Breast epithelium (tissue), 4 donors: ENCODE measurements around the gene CDK11B. TPM values are rescaled to one million over a fixed set of nuclear protein-coding genes. Genes with fewer than 3 reads are reported as not detected.

Source experiments
- DNase-seq, 2 donors: peaks; one replicate each; pipeline ENCODE4 v3.0.0-alpha.2; 2019; ENCODE audit warnings: low spot score in 2 of 2
- H3K27ac ChIP-seq, 2 donors: fragments of 200-600 bp; sonication (generic) in 1 of 2; one replicate each; pipeline ENCODE4 v1.5.1; 2016 to 2019; ENCODE audit warnings: mild to moderate bottlenecking in 1 of 2
- H3K27me3 ChIP-seq, 2 donors: fragments of 200-600 bp; sonication (generic) in 1 of 2; one replicate each; pipeline versions ENCODE4 v1.5.1 to v1.6.0; 2017 to 2019; ENCODE audit warnings: control low read depth in 1 of 2, mild to moderate bottlenecking in 1 of 2
- H3K36me3 ChIP-seq: fragments of 200-600 bp; one replicate; pipeline ENCODE4 v1.5.1; 2019
- H3K4me1 ChIP-seq, 2 donors: fragments of 200-600 bp; sonication (generic); one replicate each; pipeline ENCODE4 v1.5.1; 2016 to 2019; ENCODE audit warnings: control low read depth in 1 of 2
- H3K4me3 ChIP-seq, 3 donors: fragments of 200-600 bp; sonication (generic); 1 replicate in 2 of 3; 2 replicates in 1 of 3; pipeline ENCODE4 v1.5.1; 2016 to 2019; ENCODE audit warnings: mild to moderate bottlenecking in 3 of 3, moderate library complexity in 2 of 3
- H3K9me3 ChIP-seq, 2 donors: fragments of 200-600 bp; sonication (generic) in 1 of 2; one replicate each; pipeline ENCODE4 v1.5.1; 2016 to 2019; ENCODE audit warnings: control low read depth in 1 of 2
- POLR2A ChIP-seq: fragments of 450-650 bp; IDR thresholded peaks from one replicate; pipeline ENCODE4 v1.6.1; 2016; ENCODE audit warnings: antibody characterized with exemption, mild to moderate bottlenecking, moderate library complexity
- POLR2AphosphoS5 ChIP-seq, 3 donors: sonication (generic); formaldehyde crosslinking; IDR thresholded peaks; one replicate each; pipeline ENCODE4 v1.6.1; 2017; ENCODE audit warnings: antibody characterized with exemption in 3 of 3
- intact Hi-C: fragments of 100-400 bp; cut with DNase I; formaldehyde crosslinking; loops from one replicate; pipeline ENCODE4 v1.15.1; 2023; ENCODE audit warnings: low total_unique reads
- total RNA-seq, 3 donors: library from RNA; depleted of rRNA; stranded (reverse); fragments of >200 nt; gene quantifications; one replicate each; pipeline ENCODE4 v1.1.0, GENCODE V29; 2016
- TF ChIP-seq, protein P1 (sequence below), 3 donors: fragments of 450-650 bp; IDR thresholded peaks; one replicate each; pipeline ENCODE4 v1.5.1; 2016 to 2017; ENCODE audit warnings: antibody characterized with exemption in 3 of 3, mild to moderate bottlenecking in 3 of 3, moderate library complexity in 3 of 3

CDK11B gene
- total RNA-seq, 3 donors from 2014 or later, result 17.4 to 30.3 (median 26.2) TPM

- intact Hi-C loops, result loop anchor here (5.0 kb wide), 1 partner anchor 1784 kb away; no protein-coding TSS in a partner anchor
- H3K4me1 ChIP-seq, result peaks cover 0 to 5% of the 10 kb centered on the region in 2 donors
- H3K4me3 ChIP-seq, result no peak overlapping the region
- no peaks in the 10 kb centered on the region for H3K36me3 ChIP-seq
- no peak for DNase-seq
- H3K27ac ChIP-seq, result no peak overlapping the region
- no peaks in the 10 kb centered on the region for H3K9me3 ChIP-seq
- TF ChIP-seq POLR2A, result no peak
- TF ChIP-seq, protein P1, sequence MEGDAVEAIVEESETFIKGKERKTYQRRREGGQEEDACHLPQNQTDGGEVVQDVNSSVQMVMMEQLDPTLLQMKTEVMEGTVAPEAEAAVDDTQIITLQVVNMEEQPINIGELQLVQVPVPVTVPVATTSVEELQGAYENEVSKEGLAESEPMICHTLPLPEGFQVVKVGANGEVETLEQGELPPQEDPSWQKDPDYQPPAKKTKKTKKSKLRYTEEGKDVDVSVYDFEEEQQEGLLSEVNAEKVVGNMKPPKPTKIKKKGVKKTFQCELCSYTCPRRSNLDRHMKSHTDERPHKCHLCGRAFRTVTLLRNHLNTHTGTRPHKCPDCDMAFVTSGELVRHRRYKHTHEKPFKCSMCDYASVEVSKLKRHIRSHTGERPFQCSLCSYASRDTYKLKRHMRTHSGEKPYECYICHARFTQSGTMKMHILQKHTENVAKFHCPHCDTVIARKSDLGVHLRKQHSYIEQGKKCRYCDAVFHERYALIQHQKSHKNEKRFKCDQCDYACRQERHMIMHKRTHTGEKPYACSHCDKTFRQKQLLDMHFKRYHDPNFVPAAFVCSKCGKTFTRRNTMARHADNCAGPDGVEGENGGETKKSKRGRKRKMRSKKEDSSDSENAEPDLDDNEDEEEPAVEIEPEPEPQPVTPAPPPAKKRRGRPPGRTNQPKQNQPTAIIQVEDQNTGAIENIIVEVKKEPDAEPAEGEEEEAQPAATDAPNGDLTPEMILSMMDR (IDR thresholded peaks at IDR 0.05), result no peak
- TF ChIP-seq POLR2AphosphoS5 (IDR thresholded peaks at IDR 0.05), result no peak
- H3K27me3 ChIP-seq, result peaks cover 7 to 20% of the 10 kb centered on the region in 2 donors
Observed at GRCh38 chr1:1627829-1628753, 30.7 kb downstream of the CDK11B start.

- Histone ChIP-seq H3K4me1 (peaks cover 0 to 5% of the 10 kb centered on the region in 2 donors), H3K27ac (no peak overlapping the region), H3K27me3 (peaks cover 7 to 20% of the 10 kb centered on the region in 2 donors), H3K9me3 (no peaks in the 10 kb centered on the region), H3K36me3 (no peaks in the 10 kb centered on the region), H3K4me3 (no peak overlapping the region)
- TF ChIP-seq, protein P1 (IDR thresholded peaks at IDR 0.05), result no peak
- TF ChIP-seq POLR2A (no peak), POLR2AphosphoS5 (IDR thresholded peaks at IDR 0.05) (no peak)
- intact Hi-C loops, result loop anchor here (5.0 kb wide), 1 partner anchor 1785 kb away; no protein-coding TSS in a partner anchor
- DNase-seq, result no peak
Observed at GRCh38 chr1:1627261-1627828, 31.5 kb downstream of the CDK11B start.

- H3K27ac ChIP-seq, result no peak overlapping the region
- no peak for DNase-seq
- no peak overlapping the region for H3K4me3 ChIP-seq
- H3K9me3 ChIP-seq, result no peaks in the 10 kb centered on the region
- intact Hi-C loops, result loop anchor here (5.0 kb wide), 1 partner anchor 1786 kb away; no protein-coding TSS in a partner anchor
- no peaks in the 10 kb centered on the region for H3K4me1 ChIP-seq
- H3K27me3 ChIP-seq, result peaks cover 4 to 12% of the 10 kb centered on the region in 2 donors
- TF ChIP-seq, protein P1 (IDR thresholded peaks at IDR 0.05), result no peak
- no peak for TF ChIP-seq POLR2A
- TF ChIP-seq POLR2AphosphoS5 (IDR thresholded peaks at IDR 0.05), result no peak
- H3K36me3 ChIP-seq, result no peaks in the 10 kb centered on the region
Observed at GRCh38 chr1:1626207-1627141, 32.3 kb downstream of the CDK11B start.

GRCh38 chr1:1625824-1626206 lies 33.0 kb downstream of the CDK11B start:
- H3K27ac ChIP-seq, result no peak overlapping the region
- intact Hi-C loops, result loop anchor here (5.0 kb wide), 1 partner anchor 1786 kb away; no protein-coding TSS in a partner anchor
- DNase-seq, result no peak

More at GRCh38 chr1:1625824-1626206, 33.0 kb downstream of the CDK11B start:
- no peaks in the 10 kb centered on the region for H3K9me3 ChIP-seq
- TF ChIP-seq, protein P1 (IDR thresholded peaks at IDR 0.05), result no peak
- no peak for TF ChIP-seq POLR2A
- no peak for TF ChIP-seq POLR2AphosphoS5 (IDR thresholded peaks at IDR 0.05)
- peaks cover 2 to 5% of the 10 kb centered on the region in 2 donors for H3K27me3 ChIP-seq
- no peak overlapping the region for H3K4me3 ChIP-seq
- H3K36me3 ChIP-seq, result no peaks in the 10 kb centered on the region
- no peaks in the 10 kb centered on the region for H3K4me1 ChIP-seq
